NT2/D1 (cell line): ENCODE measurements around the gene NPTX2.
"Not testable (repeated sequence)": the region's sequence is repeated elsewhere in the genome, so short reads cannot be mapped to it uniquely, and the experiment has no call there.

ENCODE experiments used
- DNase-seq: peaks from one replicate; pipeline ENCODE4 v3.0.0-alpha.2; 2011; ENCODE audit warnings: low read depth, low spot score
- H3K27me3 ChIP-seq: 2 replicates; pipeline ENCODE4 v1.6.0; 2011; ENCODE audit warnings: mild to moderate bottlenecking; ENCODE audit not compliant: insufficient read length, insufficient read depth
- H3K36me3 ChIP-seq: 2 replicates; pipeline ENCODE4 v1.6.1; 2011; ENCODE audit warnings: mild to moderate bottlenecking, low read length, mixed read lengths; ENCODE audit not compliant: insufficient read depth, insufficient read length
- H3K4me1 ChIP-seq: 2 replicates; pipeline ENCODE4 v1.5.1; 2011; ENCODE audit not compliant: insufficient read depth, insufficient read length
- H3K4me3 ChIP-seq: 2 replicates; pipeline ENCODE4 v1.5.1; 2011; ENCODE audit warnings: low read depth; ENCODE audit not compliant: insufficient read length
- H3K9ac ChIP-seq: 2 replicates; pipeline ENCODE4 v1.6.0; 2011; ENCODE audit warnings: low read depth; ENCODE audit not compliant: insufficient read length
- H3K9me3 ChIP-seq: 2 replicates; pipeline ENCODE4 v1.5.1; 2011; ENCODE audit warnings: mild to moderate bottlenecking, low read length; ENCODE audit not compliant: insufficient read depth
- SUZ12 ChIP-seq: IDR thresholded peaks from 2 replicates; pipeline ENCODE4 v1.6.1; 2011; ENCODE audit not compliant: insufficient read length, insufficient read depth; ENCODE audit errors: extremely low read depth
- YY1 ChIP-seq: IDR thresholded peaks from 2 replicates; pipeline ENCODE4 v1.6.1; 2011; ENCODE audit not compliant: insufficient read length, insufficient read depth
- ZNF274 ChIP-seq: IDR thresholded peaks from 2 replicates; pipeline ENCODE4 v1.6.1; 2011; ENCODE audit warnings: mild to moderate bottlenecking, low read depth, low read length

Gene NPTX2

GRCh38 chr7:98617051-98617959 is at the start of gene NPTX2:
Gene NPTX2, plus strand, starts transcription at chr7:98617285. Its CDS starts 177 bp downstream, at chr7:98617462.
- no peak for DNase-seq
- H3K4me3 ChIP-seq = peak within 1 kb of the TSS; percentile 90
- H3K4me1 ChIP-seq = peaks cover 12% of the 10 kb centered on the region
- TF ChIP-seq ZNF274 (no peak), SUZ12 (no peak), YY1 (no peak)
- peaks cover 28% of the 10 kb centered on the region for H3K36me3 ChIP-seq
- H3K27me3 ChIP-seq = peaks cover 23% of the 10 kb centered on the region
- no peaks in the 10 kb centered on the region for H3K9me3 ChIP-seq
- peak within 1 kb of the TSS; percentile 93 for H3K9ac ChIP-seq

- H3K4me3 ChIP-seq = no peak overlapping the region
Observed at GRCh38 chr7:98567991-98568390, 49.1 kb upstream of the NPTX2 start.

GRCh38 chr7:98568891-98569290 is 48.2 kb upstream of the NPTX2 start:
- Histone ChIP-seq H3K9ac (no peak overlapping the region), H3K9me3 (peaks cover 14% of the 10 kb centered on the region; the same call in 1 of the 2 replicates), H3K4me3 (no peak overlapping the region), H3K27me3 (no peaks in the 10 kb centered on the region), H3K4me1 (no peaks in the 10 kb centered on the region), H3K36me3 (no peaks in the 10 kb centered on the region)
- DNase-seq = no peak
- TF ChIP-seq SUZ12 = no peak
- TF ChIP-seq YY1 = no peak
- no peak for TF ChIP-seq ZNF274

More at GRCh38 chr7:98567991-98568390, 49.1 kb upstream of the NPTX2 start:
- Histone ChIP-seq H3K4me1 (no peaks in the 10 kb centered on the region), H3K27me3 (no peaks in the 10 kb centered on the region), H3K9ac (no peak overlapping the region), H3K9me3 (peaks cover 15% of the 10 kb centered on the region; the same call in 1 of the 2 replicates), H3K36me3 (no peaks in the 10 kb centered on the region)
- TF ChIP-seq YY1 (no peak), SUZ12 (no peak), ZNF274 (no peak)
- DNase-seq = no peak

GRCh38 chr7:98569691-98570337 is 47.3 kb upstream of the NPTX2 start:
- no peaks in the 10 kb centered on the region for H3K4me1 ChIP-seq
- no peak overlapping the region for H3K9ac ChIP-seq
- no peak overlapping the region for H3K4me3 ChIP-seq
- no peaks in the 10 kb centered on the region for H3K36me3 ChIP-seq
- DNase-seq = no peak
- H3K27me3 ChIP-seq = no peaks in the 10 kb centered on the region
- no peak for TF ChIP-seq SUZ12
- TF ChIP-seq ZNF274 = no peak
- no peak for TF ChIP-seq YY1
- H3K9me3 ChIP-seq = peaks cover 5% of the 10 kb centered on the region; the same call in 1 of the 2 replicates

GRCh38 chr7:98571006-98571405 is 46.1 kb upstream of the NPTX2 start:
- Histone ChIP-seq H3K9me3 (peaks cover 9% of the 10 kb centered on the region), H3K4me3 (no peak overlapping the region), H3K36me3 (no peaks in the 10 kb centered on the region), H3K9ac (no peak overlapping the region), H3K4me1 (no peaks in the 10 kb centered on the region), H3K27me3 (no peaks in the 10 kb centered on the region)
- DNase-seq = no peak
- no peak for TF ChIP-seq SUZ12
- TF ChIP-seq YY1 = no peak
- TF ChIP-seq ZNF274 = no peak

GRCh38 chr7:98571986-98572385 is 45.1 kb upstream of the NPTX2 start:
- Histone ChIP-seq H3K36me3 (no peaks in the 10 kb centered on the region), H3K4me3 (no peak overlapping the region), H3K27me3 (no peaks in the 10 kb centered on the region), H3K9me3 (peaks cover 17% of the 10 kb centered on the region), H3K4me1 (no peaks in the 10 kb centered on the region), H3K9ac (no peak overlapping the region)
- TF ChIP-seq SUZ12 = no peak
- TF ChIP-seq YY1 = no peak
- no peak for TF ChIP-seq ZNF274
- DNase-seq = no peak

GRCh38 chr7:98572716-98573115 is 44.4 kb upstream of the NPTX2 start:
- H3K9ac ChIP-seq, H3K27me3 ChIP-seq, H3K4me3 ChIP-seq, DNase-seq, H3K4me1 ChIP-seq, H3K36me3 ChIP-seq: not testable (repeated sequence)
- peaks cover 17% of the 10 kb centered on the region for H3K9me3 ChIP-seq
